Mesodermal cell (in vitro differentiated cells): ENCODE data around the gene IDUA.

Source experiments
- H3K27ac ChIP-seq: 2 replicates; pipeline ENCODE4 v1.7.0; 2013; ENCODE audit warnings: mild to moderate bottlenecking, low read depth, low read length, moderate library complexity; ENCODE audit not compliant: severe bottlenecking
- H3K36me3 ChIP-seq: 2 replicates; pipeline ENCODE4 v1.7.1; 2013; ENCODE audit warnings: mild to moderate bottlenecking, low read length, moderate library complexity; ENCODE audit not compliant: control insufficient read depth, insufficient read depth
- H3K4me1 ChIP-seq: one replicate; pipeline ENCODE4 v1.7.1; 2013; ENCODE audit warnings: mild to moderate bottlenecking, low read length; ENCODE audit not compliant: insufficient read depth, control insufficient read depth, poor library complexity, severe bottlenecking
- H3K4me3 ChIP-seq: 2 replicates; pipeline ENCODE4 v1.7.0; 2013; ENCODE audit warnings: low read length, control low read depth, mild to moderate bottlenecking; ENCODE audit not compliant: insufficient read depth, poor library complexity, severe bottlenecking; ENCODE audit errors: extremely low read depth
- H3K9me3 ChIP-seq: 2 replicates; pipeline ENCODE4 v1.7.1; 2013; ENCODE audit warnings: mild to moderate bottlenecking, low read length, moderate library complexity; ENCODE audit not compliant: control insufficient read depth
- WGBS, 2 experiments: methylation state at CpG; one replicate each; pipeline ENCODE4 v1.1.5; 2013; ENCODE audit warnings: missing lambda C conversion rate in 2 of 2; ENCODE audit not compliant: insufficient coverage in 2 of 2; 5-methylcytosine and 5-hydroxymethylcytosine counted together

Gene IDUA

GRCh38 chr4:963276-964225 lies 23.3 kb upstream of the IDUA start:
- H3K36me3 ChIP-seq = peaks cover 16% of the 10 kb centered on the region
- 94% methylated on average over 33 to 36 of the region's 39 CpGs for WGBS, 2 experiments
- no peaks in the 10 kb centered on the region for H3K4me1 ChIP-seq
- H3K9me3 ChIP-seq = no peaks in the 10 kb centered on the region
- H3K4me3 ChIP-seq = no peak overlapping the region
- H3K27ac ChIP-seq = no peak overlapping the region

GRCh38 chr4:964346-965025 lies 22.4 kb upstream of the IDUA start:
- Histone ChIP-seq H3K4me1 (no peaks in the 10 kb centered on the region), H3K4me3 (no peak overlapping the region), H3K36me3 (peaks cover 15% of the 10 kb centered on the region), H3K9me3 (no peaks in the 10 kb centered on the region), H3K27ac (no peak overlapping the region)
- WGBS, 2 experiments = 95 to 97% methylated on average over 18 to 21 of the region's 23 CpGs

GRCh38 chr4:965048-965765 lies 21.6 kb upstream of the IDUA start:
- H3K4me1 ChIP-seq = no peaks in the 10 kb centered on the region
- no peak overlapping the region for H3K4me3 ChIP-seq
- no peak overlapping the region for H3K27ac ChIP-seq
- WGBS, 2 experiments = 91 to 95% methylated on average over 19 to 23 of the region's 26 CpGs
- peaks cover 15% of the 10 kb centered on the region for H3K36me3 ChIP-seq
- no peaks in the 10 kb centered on the region for H3K9me3 ChIP-seq

- 92 to 93% methylated on average over 21 of the region's 21 CpGs for WGBS, 2 experiments
- H3K9me3 ChIP-seq = no peaks in the 10 kb centered on the region
- H3K4me3 ChIP-seq = no peak overlapping the region
- peaks cover 15% of the 10 kb centered on the region for H3K36me3 ChIP-seq
- H3K4me1 ChIP-seq = no peaks in the 10 kb centered on the region
- no peak overlapping the region for H3K27ac ChIP-seq
Observed at GRCh38 chr4:965766-966134, 21.1 kb upstream of the IDUA start.

- no peaks in the 10 kb centered on the region for H3K9me3 ChIP-seq
- 91% methylated on average over 46 of the region's 48 CpGs for WGBS, 2 experiments
- no peaks in the 10 kb centered on the region for H3K4me1 ChIP-seq
- peaks cover 15% of the 10 kb centered on the region for H3K36me3 ChIP-seq
- H3K4me3 ChIP-seq = no peak overlapping the region
- H3K27ac ChIP-seq = no peak overlapping the region
Observed at GRCh38 chr4:966266-967112, 20.4 kb upstream of the IDUA start.

GRCh38 chr4:967113-968104 lies 19.4 kb upstream of the IDUA start:
- 45 to 47% methylated on average over 41 to 51 of the region's 76 CpGs for WGBS, 2 experiments
- no peak overlapping the region for H3K4me3 ChIP-seq

GRCh38 chr4:968221-968620 lies 18.6 kb upstream of the IDUA start:
- WGBS, 2 experiments = 60 to 71% methylated on average over 10 to 13 of the region's 24 CpGs
- Histone ChIP-seq H3K4me1 (no peaks in the 10 kb centered on the region), H3K27ac (no peak overlapping the region), H3K9me3 (no peaks in the 10 kb centered on the region), H3K36me3 (peaks cover 15% of the 10 kb centered on the region), H3K4me3 (no peak overlapping the region)

More at GRCh38 chr4:967113-968104, 19.4 kb upstream of the IDUA start:
- Histone ChIP-seq H3K27ac (no peak overlapping the region), H3K36me3 (peaks cover 15% of the 10 kb centered on the region), H3K4me1 (no peaks in the 10 kb centered on the region), H3K9me3 (no peaks in the 10 kb centered on the region)

GRCh38 chr4:968621-969394 lies 18.0 kb upstream of the IDUA start:
- 85 to 88% methylated on average over 16 of the region's 23 CpGs for WGBS, 2 experiments

More at GRCh38 chr4:968621-969394, 18.0 kb upstream of the IDUA start:
- Histone ChIP-seq H3K27ac (no peak overlapping the region), H3K4me1 (no peaks in the 10 kb centered on the region), H3K9me3 (no peaks in the 10 kb centered on the region), H3K4me3 (no peak overlapping the region), H3K36me3 (peaks cover 14% of the 10 kb centered on the region)
